ENCODE measurements around the gene DIP2C.

DIP2C gene

GRCh38 chr10:677038-677437 is 12.4 kb downstream of the DIP2C start:
- DNase-seq (ENCODE audit: low read depth): no peak

- DNase-seq (ENCODE audit: low read depth): no peak
These were observed 13.3 kb downstream of the DIP2C start for GRCh38 chr10:676178-676577.

- DNase-seq (ENCODE audit: low read depth): no peak
These were observed 13.9 kb downstream of the DIP2C start for GRCh38 chr10:675532-675931.

- DNase-seq (ENCODE audit: low read depth): no peak
These were observed 16.0 kb downstream of the DIP2C start for GRCh38 chr10:673492-673891.

GRCh38 chr10:672992-673391 is 16.5 kb downstream of the DIP2C start:
- no peak for DNase-seq (ENCODE audit: low read depth)

GRCh38 chr10:672203-672602 is 17.3 kb downstream of the DIP2C start:
- no peak for DNase-seq (ENCODE audit: low read depth)

GRCh38 chr10:670990-671389 is 18.5 kb downstream of the DIP2C start:
- no peak for DNase-seq (ENCODE audit: low read depth)

GRCh38 chr10:670038-670437 is 19.4 kb downstream of the DIP2C start:
- no peak for DNase-seq (ENCODE audit: low read depth)

GRCh38 chr10:668786-669485 is 20.5 kb downstream of the DIP2C start:
- no peak for DNase-seq (ENCODE audit: low read depth)

- no peak for DNase-seq (ENCODE audit: low read depth)
These were observed 21.8 kb downstream of the DIP2C start for GRCh38 chr10:667602-668143.

- no peak for DNase-seq (ENCODE audit: low read depth)
These were observed 22.4 kb downstream of the DIP2C start for GRCh38 chr10:667096-667495.

- DNase-seq (ENCODE audit: low read depth): no peak
These were observed 23.0 kb downstream of the DIP2C start for GRCh38 chr10:666237-667012.

GRCh38 chr10:665579-666091 is 23.8 kb downstream of the DIP2C start:
- DNase-seq (ENCODE audit: low read depth): no peak

GRCh38 chr10:664893-665292 is 24.6 kb downstream of the DIP2C start:
- DNase-seq (ENCODE audit: low read depth): no peak

- no peak for DNase-seq (ENCODE audit: low read depth)
These were observed 25.2 kb downstream of the DIP2C start for GRCh38 chr10:664301-664700.

- no peak for DNase-seq (ENCODE audit: low read depth)
These were observed 25.6 kb downstream of the DIP2C start for GRCh38 chr10:663831-664251.

GRCh38 chr10:663466-663751 is 26.1 kb downstream of the DIP2C start:
- DNase-seq (ENCODE audit: low read depth): no peak

- DNase-seq (ENCODE audit: low read depth): no peak
These were observed 26.6 kb downstream of the DIP2C start for GRCh38 chr10:662686-663465.

- no peak for DNase-seq (ENCODE audit: low read depth)
These were observed 27.3 kb downstream of the DIP2C start for GRCh38 chr10:662223-662605.

GRCh38 chr10:661597-662222 is 27.8 kb downstream of the DIP2C start:
- no peak for DNase-seq (ENCODE audit: low read depth)

GRCh38 chr10:660970-661596 is 28.4 kb downstream of the DIP2C start:
- no peak for DNase-seq (ENCODE audit: low read depth)

Measured in stimulated activated CD8-positive, alpha-beta memory T cell treated with anti-CD3 and anti-CD28 coated beads, Interleukin-12 subunit alpha, Interleukin-12 subunit beta, amount 100 ng/mL, for 1 hour (primary cell).